Stimulated activated CD4-positive, alpha-beta T cell treated with anti-CD3 and anti-CD28 coated beads, Interleukin-4, amount 100 ng/mL, for 48 hours (primary cell): ENCODE data around the gene KAT2A.

Experiments used
- DNase-seq, 2 donors: peaks; one replicate each; pipeline ENCODE4 v3.0.0-alpha.2; 2020; ENCODE audit warnings: low read depth in 2 of 2

KAT2A gene

DNA sequence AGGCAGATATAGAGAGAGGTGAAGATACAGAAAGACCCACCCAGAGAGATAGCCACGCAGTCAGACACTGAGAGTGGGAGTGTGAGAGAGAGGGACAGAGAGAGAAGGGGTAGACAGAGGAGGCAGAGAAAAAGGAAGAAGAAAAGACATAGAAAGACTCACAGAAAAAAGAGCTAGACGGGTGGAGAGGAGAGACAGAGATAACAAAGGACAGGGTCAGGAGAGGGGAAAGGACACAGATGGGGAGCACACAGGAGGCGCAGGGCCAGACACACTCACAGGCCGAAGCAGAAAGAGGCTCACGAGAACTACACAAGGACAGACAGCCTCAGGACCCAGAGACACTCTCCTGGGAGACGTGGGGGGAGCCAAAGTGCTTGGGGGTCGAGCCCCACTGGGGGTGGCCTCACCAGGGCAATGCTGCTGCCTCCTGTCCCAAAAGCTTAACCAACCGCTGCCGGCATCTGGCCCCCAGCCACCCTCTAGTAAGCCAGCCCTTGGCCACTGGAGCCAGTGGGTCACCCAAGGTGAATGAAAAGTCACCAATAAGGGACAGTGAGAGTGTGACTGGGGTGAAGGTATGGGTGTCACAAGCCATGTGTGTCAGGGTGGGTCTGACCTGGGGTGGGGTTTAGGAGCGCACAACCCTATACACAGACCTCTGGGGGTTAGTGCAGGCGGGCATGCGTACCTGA, 26.6 kb downstream of the KAT2A start:
- DNase-seq: no peak

DNA sequence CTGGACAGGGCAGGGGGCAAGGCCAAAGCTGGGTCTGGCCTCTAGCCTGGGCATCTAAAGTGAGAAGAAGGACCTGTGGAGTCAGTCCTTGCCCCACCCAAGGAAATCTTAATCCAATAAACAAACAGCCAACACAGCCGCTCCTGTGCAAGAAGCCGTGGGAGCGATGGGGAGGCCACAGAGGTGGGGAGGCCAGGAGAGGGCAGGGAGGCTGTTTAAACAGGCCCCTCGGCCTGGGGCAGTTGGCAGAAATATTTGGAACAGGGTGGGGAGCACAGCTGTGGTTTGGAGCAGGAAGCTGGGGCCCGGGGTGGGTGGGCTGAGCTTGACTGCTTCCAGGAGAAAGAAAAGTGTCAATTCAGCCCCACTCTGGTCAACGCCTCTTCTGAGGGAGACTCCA, 28.2 kb downstream of the KAT2A start:
- DNase-seq: no peak

DNA sequence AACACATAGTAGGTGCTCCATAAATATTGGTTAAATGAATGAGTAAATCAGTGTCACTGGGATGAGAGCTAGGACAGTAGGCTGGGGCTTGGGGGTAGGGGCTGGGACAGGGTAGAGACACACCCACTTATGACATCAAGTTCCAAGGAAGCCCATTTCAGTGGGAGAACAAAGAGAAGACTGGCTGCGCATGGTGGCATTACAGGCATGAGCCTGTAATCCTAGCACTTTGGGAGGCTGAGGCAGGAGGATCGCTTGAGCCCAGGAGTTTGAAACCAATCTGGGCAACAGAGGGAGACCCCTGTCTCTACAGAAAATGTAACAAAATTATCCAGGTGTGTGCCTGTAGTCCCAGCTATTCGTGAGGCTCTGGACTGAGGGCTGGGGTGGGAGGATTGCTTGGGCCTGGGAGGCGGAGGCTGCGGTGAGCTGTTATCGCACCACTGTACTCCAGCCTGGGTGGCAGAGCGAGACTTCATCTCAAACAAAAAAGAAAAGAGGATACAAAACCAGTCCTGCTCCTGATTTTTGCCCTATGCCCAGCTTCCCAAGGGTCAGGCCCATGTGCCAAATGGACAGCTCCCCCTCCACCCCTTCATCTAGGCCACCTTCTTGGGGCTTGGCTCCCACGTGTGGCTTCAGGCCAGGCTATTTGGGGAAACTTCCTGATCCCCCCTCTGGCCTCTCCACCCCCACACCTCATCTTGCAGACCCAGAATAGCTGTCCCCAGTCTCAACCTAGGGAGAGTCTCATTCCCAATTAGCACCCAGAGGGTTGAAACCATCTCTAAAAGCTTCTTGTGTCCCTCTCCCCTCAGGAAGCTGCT, 30.0 kb downstream of the KAT2A start:
- no peak for DNase-seq

DNA sequence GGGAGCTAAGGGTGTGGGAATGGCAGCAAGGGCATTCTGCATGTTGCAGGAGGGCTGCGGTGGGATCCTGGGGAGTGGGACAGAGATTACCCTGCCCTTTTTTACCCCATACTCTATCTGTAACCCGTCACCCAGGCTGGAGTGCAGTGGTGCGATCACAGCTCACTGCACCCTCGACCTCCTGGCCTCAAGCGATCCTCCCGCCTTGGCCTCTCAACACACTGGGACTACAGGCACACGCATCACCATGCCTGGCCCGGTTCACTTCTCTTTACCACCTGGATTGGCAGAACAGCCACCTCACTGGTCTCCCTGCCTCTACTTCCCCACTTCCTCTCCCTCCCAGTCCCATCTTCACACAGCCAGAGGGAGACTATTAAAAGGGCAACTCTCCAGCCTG, 32.4 kb downstream of the KAT2A start:
- DNase-seq: no peak

DNA sequence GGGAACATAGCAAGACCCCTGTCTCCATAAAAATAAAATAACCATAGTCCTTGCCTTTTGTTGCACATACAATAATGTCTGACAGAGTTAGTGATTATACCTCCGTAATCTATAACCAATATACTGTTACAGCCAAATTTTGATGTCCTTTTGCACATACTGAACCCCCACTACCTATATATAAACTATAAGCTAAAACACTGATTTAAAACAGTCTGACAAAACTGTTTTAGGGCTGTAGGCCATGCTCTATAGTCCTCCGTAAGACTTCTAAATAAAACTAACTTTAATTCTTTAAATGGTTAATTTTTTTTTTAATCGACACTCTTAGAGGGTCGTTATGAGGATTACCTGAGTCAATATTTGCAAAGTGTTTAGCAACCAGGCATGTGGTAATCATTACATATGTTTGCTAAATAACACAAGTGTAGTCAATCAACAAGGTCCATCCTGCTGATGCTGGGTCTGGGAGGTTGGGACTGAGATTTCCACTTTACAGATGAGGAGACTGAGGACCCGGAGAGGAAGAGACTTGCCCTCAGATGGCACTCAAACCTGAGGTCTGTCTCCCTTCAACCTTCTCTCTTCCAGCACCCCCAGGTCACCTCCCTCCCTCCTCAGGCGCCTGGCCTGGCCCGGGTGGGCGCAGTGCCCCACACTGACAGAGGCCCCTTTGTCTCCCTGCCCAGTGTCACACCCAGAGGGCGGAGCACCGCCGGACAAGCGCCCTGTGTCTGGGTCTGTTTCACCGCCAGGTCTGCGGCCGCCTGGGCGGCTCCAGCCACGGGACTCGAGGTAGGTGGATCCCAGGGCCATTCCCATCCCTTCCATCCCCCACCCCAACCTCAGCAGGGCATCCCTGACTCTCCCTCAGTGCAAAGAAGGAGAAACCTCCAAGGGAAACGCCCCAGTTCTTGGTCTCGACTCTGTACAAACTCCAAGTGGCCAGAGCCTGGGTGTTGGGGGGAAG, 33.1 kb downstream of the KAT2A start:
- no peak for DNase-seq

DNA sequence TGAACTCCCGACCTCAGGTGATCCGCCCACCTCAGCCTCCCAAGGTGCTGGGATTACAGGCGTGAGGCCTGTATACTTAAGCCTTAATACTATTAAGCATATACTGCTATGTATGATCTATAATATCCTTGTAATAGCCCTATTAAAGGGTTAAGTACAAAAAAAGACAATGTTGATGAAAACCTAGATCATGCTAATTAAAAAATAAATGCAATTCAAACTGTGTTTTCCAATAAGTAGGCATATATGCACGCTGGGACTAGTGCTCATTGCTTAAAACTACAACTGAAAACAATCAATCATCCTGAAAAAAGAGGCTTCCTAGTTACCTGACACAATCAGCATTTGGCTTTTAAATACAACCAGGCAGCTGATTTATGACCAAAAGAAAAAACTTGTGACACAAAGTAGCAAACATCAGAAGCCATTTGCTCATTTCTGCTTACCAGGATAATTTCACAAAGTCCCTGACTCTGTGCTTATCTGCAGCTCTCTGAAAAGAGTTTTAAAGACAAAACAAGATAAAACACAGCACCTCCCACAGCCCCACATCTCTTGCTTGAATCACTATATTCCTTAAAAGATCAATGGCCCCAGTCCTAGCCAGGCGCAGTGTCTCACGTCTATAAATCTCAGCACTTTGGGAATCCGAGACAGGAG, 34.0 kb downstream of the KAT2A start:
- no peak for DNase-seq

DNA sequence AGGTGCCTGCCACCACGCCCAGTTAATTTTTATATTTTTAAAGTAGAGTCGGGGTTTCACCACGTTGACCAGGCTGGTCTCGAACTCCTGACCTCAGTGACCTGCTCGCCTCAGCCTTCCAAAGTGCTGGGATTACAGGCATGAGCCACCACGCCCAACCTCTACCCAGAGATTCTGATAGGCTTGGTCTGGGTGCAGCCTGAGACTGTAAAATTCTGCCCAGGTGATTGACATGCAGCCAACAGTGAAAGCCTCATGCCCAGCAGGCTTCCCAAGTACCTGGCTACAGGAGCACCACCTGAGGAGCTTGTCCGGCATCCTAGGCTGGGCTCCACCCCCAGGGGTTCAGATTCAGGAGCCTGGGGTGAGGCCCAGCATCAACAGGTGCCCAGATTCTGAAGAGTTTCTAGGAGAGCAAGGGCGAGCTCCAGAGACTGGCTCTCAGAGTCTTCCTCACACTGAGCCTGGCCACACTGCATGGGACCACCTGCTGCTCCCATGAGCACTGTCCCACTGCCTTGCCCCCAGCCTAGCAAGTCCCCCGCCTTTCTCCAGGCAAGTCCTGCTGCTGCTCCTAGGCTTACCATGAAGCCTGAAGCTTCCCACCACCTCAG, 39.5 kb downstream of the KAT2A start:
- no peak for DNase-seq

DNA sequence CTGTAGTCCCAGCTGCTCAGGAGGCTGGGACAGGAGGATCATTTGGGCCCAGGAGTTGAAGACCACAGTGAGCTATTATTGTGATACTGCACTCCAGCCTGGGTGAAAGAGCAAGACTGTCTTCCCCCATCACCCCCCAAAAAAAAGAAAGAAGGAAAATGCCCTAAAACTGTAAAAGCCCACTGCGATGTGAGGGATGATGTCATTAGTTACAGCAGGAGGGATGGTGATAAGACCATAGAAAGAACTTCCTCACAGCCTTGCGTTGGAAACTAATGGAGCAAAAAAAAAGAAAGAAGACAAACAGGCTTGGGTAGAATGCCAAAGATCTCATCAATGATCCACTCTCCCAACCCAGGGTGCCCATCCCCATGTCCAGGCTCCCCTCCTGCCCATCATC, 41.6 kb downstream of the KAT2A start:
- no peak for DNase-seq

DNA sequence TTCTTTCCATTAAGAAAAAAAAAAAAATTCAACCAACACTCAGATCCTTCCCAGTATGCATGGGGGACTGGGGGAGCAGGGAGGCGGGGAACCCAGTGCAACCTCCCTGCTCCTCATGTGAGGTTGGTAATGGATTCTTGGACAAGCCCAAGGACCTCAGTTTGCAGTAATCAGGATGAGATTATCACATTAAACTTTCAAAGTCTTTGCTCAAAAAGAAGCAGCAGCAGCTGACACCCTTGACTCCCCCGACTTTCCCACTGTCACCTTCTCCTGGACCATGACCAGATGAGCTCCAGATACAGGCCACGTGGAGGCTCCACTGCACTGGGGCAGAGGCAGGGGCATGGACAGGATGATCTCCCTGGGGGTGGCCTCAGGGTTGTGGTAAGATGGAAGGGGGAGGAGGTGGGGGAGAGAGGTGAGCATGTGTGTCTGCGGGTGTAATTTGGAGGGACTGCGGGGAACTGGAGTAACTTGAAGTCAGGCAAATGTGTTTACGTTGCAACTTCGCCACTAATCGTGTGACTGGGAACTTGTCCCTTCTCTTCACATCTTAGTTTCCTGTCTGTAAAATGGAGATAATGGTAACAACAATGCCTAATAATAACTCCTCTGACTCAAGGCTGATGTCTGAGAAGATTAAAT, 42.6 kb downstream of the KAT2A start:
- DNase-seq: no peak

DNA sequence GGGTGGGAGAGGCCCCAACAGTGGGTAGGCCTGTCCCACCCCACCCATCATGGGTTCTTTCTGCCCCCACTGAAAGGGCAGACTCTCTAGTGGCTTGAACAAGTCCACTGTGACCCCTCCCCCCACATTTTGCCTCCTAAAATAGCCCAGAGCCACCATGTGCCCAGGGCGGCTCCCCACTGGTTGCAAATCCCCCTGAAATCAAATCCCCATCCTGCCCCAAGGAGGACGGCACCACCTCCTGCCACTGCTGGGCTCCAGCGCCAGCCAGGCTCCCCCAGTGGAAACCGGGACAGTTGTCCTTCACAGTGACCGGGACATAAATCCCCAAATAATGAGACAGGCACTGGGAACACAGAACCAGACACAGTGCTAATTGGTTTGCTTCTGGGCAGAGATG, 43.4 kb downstream of the KAT2A start:
- no peak for DNase-seq

DNA sequence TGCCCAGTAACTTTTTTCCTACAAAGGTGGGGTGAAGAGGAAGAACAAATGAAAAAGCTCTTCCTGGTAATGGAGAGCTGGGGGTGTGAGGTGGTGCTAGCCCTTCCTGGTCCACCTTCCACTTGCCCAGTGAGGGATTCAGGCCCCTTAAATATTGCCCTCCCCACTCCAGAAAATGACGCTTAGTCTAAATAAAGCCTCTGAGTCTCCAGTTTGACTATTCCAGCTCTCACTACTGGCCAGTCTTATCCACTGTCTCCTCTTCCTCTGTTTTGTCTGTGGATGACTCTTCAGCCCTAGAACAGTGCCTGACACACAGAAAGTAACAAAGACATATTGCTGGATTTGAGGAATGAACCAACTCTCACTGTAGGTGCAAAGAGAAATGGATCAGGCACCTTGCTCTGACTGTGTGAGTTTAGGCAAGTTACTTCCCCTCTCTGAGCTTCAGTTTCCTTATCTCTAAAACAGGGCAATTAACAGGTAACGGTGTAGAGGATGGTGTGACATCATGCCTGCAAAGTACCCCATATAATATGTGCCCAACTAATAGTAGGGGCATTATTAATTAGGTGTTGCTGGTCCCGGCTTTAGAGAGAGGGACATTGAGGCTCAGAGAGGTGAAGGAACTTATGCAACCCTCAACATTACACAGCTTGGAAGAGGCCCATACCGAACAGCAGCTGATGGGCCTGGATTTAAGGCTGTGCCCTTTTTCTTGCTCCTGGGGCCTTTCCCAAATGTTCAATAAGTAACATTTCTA, 44.2 kb downstream of the KAT2A start:
- no peak for DNase-seq

DNA sequence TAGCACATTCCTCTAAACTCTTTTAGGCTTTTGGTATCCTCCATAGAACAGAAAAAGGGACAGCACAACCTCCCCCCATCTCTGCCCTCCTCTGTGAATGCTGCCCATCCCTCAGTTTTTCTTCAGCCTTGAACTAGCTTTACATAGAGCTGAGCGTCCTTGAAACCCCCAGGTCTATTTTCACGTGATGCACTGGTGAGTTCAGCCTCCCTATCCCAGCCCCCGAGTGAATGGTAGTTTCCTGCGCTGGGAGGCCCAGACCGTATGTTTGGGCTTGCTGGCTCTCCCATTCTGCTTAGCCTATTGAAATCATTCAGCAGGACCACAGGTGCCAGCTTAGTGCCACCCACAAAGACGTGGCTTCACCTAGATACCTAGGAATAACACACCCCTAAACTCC, 45.4 kb downstream of the KAT2A start:
- no peak for DNase-seq

DNA sequence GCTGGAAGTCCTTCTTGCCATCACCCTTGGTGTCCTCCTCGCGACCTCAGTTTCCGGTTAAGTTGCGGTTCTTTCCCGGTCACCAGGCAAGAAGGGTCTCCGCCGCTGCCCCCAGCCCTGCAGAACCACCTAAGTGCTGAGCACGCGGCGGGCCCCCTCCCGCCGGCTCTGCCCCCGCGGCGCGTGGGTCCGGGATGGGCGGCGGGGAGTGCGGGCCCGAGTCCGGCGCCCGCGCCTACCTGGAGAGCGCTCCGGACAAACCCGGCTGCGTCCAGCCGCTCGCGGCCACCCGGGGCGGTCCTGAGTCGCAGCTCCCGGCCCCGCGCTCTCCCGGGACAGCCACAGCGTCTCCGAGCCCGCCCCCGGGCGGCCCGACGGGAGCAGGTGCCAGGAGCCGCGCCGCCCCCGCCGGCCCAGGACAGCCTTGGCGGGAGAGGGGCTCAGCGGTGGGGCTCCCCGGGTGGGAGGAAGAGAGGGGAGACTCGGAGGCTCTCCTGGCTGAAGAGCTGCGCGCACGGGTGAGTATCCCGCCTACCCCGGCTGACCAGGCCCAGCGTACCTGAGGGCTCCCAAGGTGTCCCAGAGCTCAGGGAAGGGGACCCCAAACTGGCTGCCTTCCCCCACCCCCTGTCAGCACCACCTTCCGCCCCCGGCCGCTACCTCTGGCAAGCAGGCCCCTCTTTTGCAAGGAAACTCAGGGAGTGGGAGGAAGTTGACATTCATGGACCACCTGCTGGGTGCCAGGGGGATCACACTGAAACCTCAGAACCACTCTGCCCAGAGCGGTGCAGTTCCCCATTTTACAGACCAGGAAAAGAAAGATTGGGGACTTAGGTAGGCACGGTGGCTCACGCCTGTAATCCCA, 48.6 kb downstream of the KAT2A start:
- DNase-seq: no peak

DNA sequence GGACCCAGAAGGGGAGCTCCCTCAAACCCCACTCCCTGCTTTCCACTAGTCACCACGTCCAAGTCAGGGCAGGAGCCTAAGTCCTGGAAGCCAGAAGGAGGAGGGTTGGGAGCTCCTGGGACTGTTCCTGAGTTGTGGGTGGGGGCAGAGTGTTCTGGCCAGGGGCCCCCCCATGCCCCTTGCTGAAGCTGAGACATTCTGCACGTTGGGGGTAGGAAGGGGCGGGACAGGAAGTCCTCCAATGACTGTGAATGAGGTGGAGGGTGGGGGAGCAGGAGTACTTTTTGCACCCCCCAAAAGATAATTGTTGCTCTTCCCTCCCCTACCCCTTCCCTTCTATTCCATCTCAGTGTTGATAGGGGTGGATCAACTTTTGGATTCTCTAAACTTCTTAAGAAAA, 49.4 kb downstream of the KAT2A start:
- DNase-seq: no peak

DNA sequence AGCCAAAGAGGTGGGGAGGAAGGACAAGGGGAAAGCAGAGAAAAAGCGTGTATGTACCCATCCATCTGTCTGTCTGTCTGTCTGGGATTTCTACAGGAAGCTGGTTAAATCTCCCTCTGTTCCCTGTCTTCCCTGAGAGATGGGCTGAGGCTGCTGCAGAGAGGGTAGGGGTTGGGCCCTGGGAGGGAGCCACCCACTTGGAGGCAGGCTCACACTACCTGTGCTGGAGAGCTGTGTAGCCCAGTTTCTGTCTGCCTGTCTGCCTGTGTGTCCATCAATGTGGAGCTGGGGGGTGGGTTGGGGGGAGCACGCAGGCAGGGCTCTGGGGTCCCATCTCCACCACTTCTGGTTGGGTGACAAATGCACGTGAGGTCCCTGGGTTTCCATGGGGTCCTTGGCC, 52.2 kb downstream of the KAT2A start:
- no peak for DNase-seq

DNA sequence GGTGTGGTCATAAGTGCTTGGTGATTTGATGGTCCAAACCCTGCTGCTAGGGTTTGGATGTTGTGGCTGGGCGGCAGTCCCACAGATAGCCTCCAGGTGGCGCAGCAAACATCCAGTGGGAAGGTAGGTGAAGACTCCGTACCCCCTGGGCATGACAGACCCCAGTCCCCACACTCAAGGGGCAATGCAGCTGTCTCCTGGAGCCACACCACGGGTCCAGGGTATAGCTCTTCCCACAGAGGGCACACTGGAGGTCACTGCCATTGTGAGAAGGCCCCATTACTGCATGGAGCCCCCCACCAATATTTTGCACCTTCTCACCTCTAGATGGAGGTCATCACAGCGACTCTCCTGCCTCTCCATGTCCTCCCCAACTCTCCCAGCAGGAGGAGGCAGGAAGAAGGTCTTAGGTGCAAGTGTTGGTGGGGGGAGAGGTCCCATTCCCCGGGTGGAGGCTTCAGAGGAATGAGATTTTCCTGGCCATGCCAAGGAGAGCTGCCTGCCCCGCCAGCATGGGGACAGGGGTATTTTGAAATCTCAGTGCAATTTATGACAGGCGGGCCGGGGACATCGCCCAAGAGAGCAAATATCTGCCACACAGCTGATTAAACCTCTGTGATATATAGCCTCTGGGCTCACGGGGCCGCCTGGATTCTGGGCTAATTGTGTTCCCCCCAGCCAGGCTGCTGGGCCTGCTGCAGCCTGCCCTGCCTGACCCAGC, 53.6 kb downstream of the KAT2A start:
- peak; percentile 60 to 74 for DNase-seq

DNA sequence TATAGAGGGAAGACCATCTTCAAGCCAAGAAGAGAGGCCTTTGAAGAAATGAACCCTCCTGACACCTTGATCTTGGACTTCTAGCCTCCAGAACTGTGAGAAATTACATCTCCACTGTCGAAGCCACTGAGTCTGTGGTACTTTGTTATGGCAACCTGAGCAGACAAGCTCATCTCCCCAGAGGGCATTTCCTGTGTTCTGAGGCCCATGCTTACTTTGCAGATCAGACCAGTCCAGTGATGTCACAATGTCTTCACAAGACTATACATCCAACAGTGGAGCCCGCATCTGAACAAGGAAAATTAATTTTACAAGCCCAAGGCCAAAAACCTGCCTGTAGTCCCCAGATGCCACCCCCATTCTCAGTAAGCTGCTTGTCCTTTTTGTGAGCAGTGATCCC, 56.0 kb downstream of the KAT2A start:
- no peak for DNase-seq
